ENCODE measurements around the gene ETS1.

ETS1 gene

DNA sequence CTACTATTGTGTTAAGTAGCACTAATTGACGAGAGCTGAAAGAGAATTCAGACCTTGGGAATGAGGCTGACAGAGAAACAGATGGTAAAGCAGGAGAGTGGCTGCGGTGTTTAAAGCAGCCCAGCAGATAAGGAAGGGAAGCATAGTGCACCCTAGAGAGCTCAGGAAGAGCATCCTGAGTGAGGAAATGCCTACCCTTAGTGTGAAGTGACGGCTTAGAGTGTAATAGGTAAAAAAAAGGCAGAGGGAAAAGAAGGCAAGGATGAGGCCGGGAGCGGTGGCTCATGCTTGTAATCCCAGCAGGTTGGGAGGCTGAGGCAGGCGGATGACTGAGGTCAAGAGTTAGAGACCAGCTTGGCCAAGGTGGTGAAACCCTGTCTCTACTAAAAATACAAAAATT is 22.4 kb upstream of the ETS1 start:
- no peak for DNase-seq (ENCODE audit: extremely low spot score)
- TF ChIP-seq ELF4 (IDR thresholded peaks at IDR 0.05): no peak
- TF ChIP-seq SP1 (IDR thresholded peaks at IDR 0.05): no peak
- TF ChIP-seq FOXA1 (IDR thresholded peaks at IDR 0.05): no peak
- no peak for TF ChIP-seq HDGF (IDR thresholded peaks at IDR 0.05; ENCODE audit: borderline replicate concordance)
- no peak for TF ChIP-seq ZNF384 (IDR thresholded peaks at IDR 0.05)
- no peak for TF ChIP-seq L3MBTL2 (conservative IDR thresholded peaks at IDR 0.05)
- TF ChIP-seq NFRKB (IDR thresholded peaks at IDR 0.05): no peak
- TF ChIP-seq CTBP1 (IDR thresholded peaks at IDR 0.05; ENCODE audit: borderline replicate concordance): no peak
- no peak for TF ChIP-seq LEF1 (IDR thresholded peaks at IDR 0.05; ENCODE audit: borderline replicate concordance)
- TF ChIP-seq TARDBP (IDR thresholded peaks at IDR 0.05): no peak
- TF ChIP-seq FOXM1 (IDR thresholded peaks at IDR 0.05; ENCODE audit: borderline replicate concordance): no peak
- TF ChIP-seq FOXK2 (IDR thresholded peaks at IDR 0.05): no peak
- ChIA-PET CTCF (interaction anchor here (0.7 kb wide), 1 partner anchor 88 kb away, joined by 4 read pairs; no protein-coding TSS in a partner anchor), POLR2A (no interaction called here)

DNA sequence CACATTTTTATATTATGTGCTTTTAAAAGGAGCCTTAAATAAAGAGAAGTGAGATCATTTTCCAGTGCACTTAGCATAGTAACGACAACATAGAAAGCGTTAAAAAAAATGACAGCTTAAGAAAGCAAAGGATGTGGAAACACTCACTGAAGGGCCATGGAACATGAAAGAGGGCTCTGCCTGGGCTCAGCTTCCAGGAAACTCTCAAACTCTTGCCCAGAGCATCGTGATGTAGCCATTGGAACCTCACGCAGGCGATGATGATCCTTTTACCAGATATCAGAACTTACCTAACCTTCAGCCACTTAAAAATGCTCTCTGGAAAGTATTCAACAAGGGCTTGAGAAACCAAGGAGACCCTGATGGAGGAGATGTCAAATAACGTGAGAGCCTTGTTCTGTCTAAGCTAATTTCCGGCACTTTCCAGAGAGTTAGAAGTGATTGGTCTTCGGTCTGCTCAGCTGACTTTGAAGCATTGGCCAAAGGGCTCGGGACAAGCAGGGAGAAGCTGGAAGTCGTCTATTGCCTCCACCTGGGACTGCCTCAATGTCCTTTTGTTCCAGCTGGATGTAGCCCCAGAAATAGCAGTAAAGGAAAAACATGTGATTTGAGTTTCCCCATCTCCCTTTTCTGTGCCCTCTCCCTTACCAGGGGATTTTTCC is 21.5 kb upstream of the ETS1 start:
- DNase-seq (ENCODE audit: extremely low spot score): no peak
- CTCF ChIA-PET: interaction anchor here (1.1 kb wide), 1 partner anchor 436 kb away, joined by 3 read pairs; no protein-coding TSS in a partner anchor
- TF ChIP-seq ARNT (IDR thresholded peaks at IDR 0.05): no peak
- TF ChIP-seq TARDBP (IDR thresholded peaks at IDR 0.05): no peak
- POLR2A ChIA-PET: no interaction called here

DNA sequence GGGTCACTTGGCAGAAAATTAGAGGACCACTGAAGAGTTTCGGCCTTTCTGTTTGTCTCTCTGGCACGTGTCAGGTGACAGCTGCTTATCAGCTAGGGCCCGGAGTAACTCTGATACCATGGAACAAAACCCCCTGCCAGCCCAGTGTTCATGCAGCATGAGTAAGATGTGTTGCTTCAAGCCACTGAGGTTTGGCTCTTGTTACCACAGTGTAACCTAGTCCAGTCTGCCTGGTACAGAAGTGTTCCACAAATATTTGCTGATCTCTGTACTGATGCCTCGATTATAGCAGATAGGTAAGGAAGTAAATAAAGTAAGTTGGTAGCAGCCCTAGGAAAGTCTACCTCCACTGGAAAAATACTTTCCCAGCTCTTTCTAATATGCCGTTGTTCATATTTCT is 20.5 kb upstream of the ETS1 start:
- DNase-seq (ENCODE audit: extremely low spot score): no peak
- TF ChIP-seq FOXA1 (IDR thresholded peaks at IDR 0.05): no peak
- no peak for TF ChIP-seq ZNF384 (IDR thresholded peaks at IDR 0.05)
- no peak for TF ChIP-seq ELF4 (IDR thresholded peaks at IDR 0.05)
- TF ChIP-seq HDGF (IDR thresholded peaks at IDR 0.05; ENCODE audit: borderline replicate concordance): no peak
- TF ChIP-seq, protein P1, sequence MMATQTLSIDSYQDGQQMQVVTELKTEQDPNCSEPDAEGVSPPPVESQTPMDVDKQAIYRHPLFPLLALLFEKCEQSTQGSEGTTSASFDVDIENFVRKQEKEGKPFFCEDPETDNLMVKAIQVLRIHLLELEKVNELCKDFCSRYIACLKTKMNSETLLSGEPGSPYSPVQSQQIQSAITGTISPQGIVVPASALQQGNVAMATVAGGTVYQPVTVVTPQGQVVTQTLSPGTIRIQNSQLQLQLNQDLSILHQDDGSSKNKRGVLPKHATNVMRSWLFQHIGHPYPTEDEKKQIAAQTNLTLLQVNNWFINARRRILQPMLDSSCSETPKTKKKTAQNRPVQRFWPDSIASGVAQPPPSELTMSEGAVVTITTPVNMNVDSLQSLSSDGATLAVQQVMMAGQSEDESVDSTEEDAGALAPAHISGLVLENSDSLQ (IDR thresholded peaks at IDR 0.05): no peak
- TF ChIP-seq L3MBTL2 (conservative IDR thresholded peaks at IDR 0.05): no peak
- no peak for TF ChIP-seq LEF1 (IDR thresholded peaks at IDR 0.05; ENCODE audit: borderline replicate concordance)
- no peak for TF ChIP-seq BHLHE40 (IDR thresholded peaks at IDR 0.05; ENCODE audit: borderline replicate concordance)
- no peak for TF ChIP-seq TARDBP (IDR thresholded peaks at IDR 0.05)
- ChIA-PET CTCF (interaction anchor here (0.6 to 1.1 kb wide), 2 partner anchors 81 to 435 kb away, joined by 3 read pairs; no protein-coding TSS in a partner anchor), POLR2A (no interaction called here)

DNA sequence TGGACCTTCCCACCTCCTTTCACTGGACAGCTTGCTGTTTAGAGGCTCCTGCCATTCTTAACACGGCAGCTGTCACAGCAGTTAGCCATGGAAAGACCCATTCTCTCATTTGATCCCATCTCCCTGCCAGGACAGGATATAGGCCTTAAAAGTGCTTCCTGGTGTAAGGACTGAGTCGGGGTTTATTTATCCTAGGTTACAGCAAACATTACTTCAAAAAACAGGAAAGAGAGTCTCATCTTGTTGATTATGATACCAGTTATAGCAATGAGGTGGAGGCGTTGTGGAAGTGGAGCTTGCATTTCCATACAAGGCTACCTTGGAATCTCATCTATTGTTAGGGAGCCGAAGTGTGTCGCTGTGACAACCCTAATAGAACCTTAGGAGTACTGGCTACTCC is 17.4 kb upstream of the ETS1 start:
- ChIA-PET POLR2A (no interaction called here), CTCF (interaction anchor here (0.6 kb wide), 1 partner anchor 28 kb away, joined by 3 read pairs; no protein-coding TSS in a partner anchor)
- TF ChIP-seq ELF4 (IDR thresholded peaks at IDR 0.05): no peak
- TF ChIP-seq LEF1 (IDR thresholded peaks at IDR 0.05; ENCODE audit: borderline replicate concordance): no peak
- TF ChIP-seq SP1 (IDR thresholded peaks at IDR 0.05): no peak
- TF ChIP-seq FOXK2 (IDR thresholded peaks at IDR 0.05): no peak
- TF ChIP-seq CTBP1 (IDR thresholded peaks at IDR 0.05; ENCODE audit: borderline replicate concordance): no peak
- no peak for TF ChIP-seq FOXA1 (IDR thresholded peaks at IDR 0.05)
- no peak for TF ChIP-seq L3MBTL2 (conservative IDR thresholded peaks at IDR 0.05)
- no peak for TF ChIP-seq ZNF384 (IDR thresholded peaks at IDR 0.05)
- no peak for TF ChIP-seq BHLHE40 (IDR thresholded peaks at IDR 0.05; ENCODE audit: borderline replicate concordance)
- no peak for DNase-seq (ENCODE audit: extremely low spot score)

DNA sequence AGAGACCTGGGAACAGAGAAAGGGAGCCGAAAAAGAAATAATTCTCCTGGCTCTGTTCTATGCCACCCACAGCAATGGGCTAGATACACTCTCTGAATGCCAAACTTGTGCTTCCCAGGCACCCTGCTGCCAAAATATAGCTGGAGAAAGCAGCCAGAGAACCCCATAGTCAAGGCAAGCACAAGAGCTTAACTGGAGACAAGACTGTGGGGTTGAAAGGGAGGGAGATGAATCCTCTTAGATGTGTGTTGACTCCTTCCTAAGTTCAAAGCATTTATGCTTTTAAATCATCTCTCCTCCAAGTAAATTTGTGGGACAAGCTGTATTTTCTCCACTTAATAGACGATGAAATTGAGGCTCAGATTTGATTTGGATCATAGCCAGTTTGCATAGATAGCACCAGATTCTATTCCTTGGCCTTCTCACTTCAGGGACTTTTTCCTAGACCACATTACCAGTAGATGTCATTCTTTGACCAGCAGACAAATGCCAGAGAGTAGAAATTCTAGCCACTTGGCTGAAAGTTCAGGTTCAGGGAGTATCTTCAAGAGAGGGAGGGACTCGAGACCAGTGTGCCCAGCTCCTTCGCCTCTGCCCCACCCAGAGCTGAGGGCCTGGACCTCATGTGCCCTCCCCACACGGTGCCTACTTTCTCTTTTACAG is 16.5 kb upstream of the ETS1 start:
- TF ChIP-seq FOXK2 (IDR thresholded peaks at IDR 0.05): no peak
- no peak for TF ChIP-seq ELF4 (IDR thresholded peaks at IDR 0.05)
- TF ChIP-seq ZNF384 (IDR thresholded peaks at IDR 0.05): no peak
- TF ChIP-seq TARDBP (IDR thresholded peaks at IDR 0.05): no peak
- no peak for TF ChIP-seq NFRKB (IDR thresholded peaks at IDR 0.05)
- TF ChIP-seq CTBP1 (IDR thresholded peaks at IDR 0.05; ENCODE audit: borderline replicate concordance): no peak
- TF ChIP-seq FOXA1 (IDR thresholded peaks at IDR 0.05): no peak
- TF ChIP-seq, protein P1 (IDR thresholded peaks at IDR 0.05): no peak
- TF ChIP-seq L3MBTL2 (conservative IDR thresholded peaks at IDR 0.05): no peak
- TF ChIP-seq HDGF (IDR thresholded peaks at IDR 0.05; ENCODE audit: borderline replicate concordance): no peak
- no peak for TF ChIP-seq SUZ12 (IDR thresholded peaks at IDR 0.05)
- no peak for TF ChIP-seq FOXM1 (IDR thresholded peaks at IDR 0.05; ENCODE audit: borderline replicate concordance)
- no peak for TF ChIP-seq LEF1 (IDR thresholded peaks at IDR 0.05; ENCODE audit: borderline replicate concordance)
- no peak for TF ChIP-seq BHLHE40 (IDR thresholded peaks at IDR 0.05; ENCODE audit: borderline replicate concordance)
- no peak for TF ChIP-seq SP1 (IDR thresholded peaks at IDR 0.05)
- TF ChIP-seq ARNT (IDR thresholded peaks at IDR 0.05): no peak
- CTCF ChIA-PET: interaction anchor here (0.6 kb wide), 1 partner anchor 244 kb away, joined by 3 read pairs; no protein-coding TSS in a partner anchor
- DNase-seq (ENCODE audit: extremely low spot score): no peak
- POLR2A ChIA-PET: no interaction called here

DNA sequence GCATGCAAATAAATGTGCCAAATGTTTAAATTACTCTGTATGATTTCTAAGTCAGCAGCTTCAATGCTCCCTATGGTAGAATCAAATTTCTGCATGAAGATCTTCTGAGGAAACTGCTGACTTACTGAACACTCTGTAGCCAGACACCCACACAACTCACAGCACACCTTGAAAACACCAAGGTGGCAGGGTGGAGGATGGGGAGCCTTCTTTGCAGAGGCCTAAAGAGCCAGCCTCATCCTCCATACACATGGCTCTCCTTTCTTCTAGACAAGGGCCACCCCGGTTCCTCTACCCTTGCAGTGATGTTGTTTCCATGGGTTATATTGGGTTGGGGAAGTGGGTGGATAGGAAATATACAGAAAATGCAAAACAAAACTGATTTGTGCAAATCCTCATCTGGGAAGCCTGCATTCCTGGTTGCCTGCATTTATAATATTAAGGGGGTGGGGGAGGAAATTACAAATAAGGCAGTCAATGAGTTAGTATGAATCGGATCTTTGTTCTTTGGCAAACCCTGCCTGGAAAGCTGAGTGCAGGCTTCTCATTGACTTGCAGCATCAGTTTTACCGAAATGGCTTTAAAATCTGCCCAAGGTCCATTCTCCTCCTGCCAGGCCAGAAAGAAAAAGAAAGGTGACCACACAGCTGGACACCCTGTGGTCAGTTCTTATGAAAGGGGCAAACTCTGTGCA is 15.8 kb upstream of the ETS1 start:
- ChIA-PET CTCF (interaction anchor here (0.6 kb wide), 2 partner anchors 245 to 269 kb away, joined by 3 read pairs; no protein-coding TSS in a partner anchor), POLR2A (no interaction called here)
- no peak for DNase-seq (ENCODE audit: extremely low spot score)
- TF ChIP-seq L3MBTL2 (conservative IDR thresholded peaks at IDR 0.05): no peak
- no peak for TF ChIP-seq NFRKB (IDR thresholded peaks at IDR 0.05)
- TF ChIP-seq, protein P1 (IDR thresholded peaks at IDR 0.05): no peak
- TF ChIP-seq FOXK2 (IDR thresholded peaks at IDR 0.05): no peak
- no peak for TF ChIP-seq TARDBP (IDR thresholded peaks at IDR 0.05)
- TF ChIP-seq SP1 (IDR thresholded peaks at IDR 0.05): no peak
- no peak for TF ChIP-seq FOXM1 (IDR thresholded peaks at IDR 0.05; ENCODE audit: borderline replicate concordance)
- TF ChIP-seq FOXA1 (IDR thresholded peaks at IDR 0.05): no peak
- TF ChIP-seq BHLHE40 (IDR thresholded peaks at IDR 0.05; ENCODE audit: borderline replicate concordance): no peak
- no peak for TF ChIP-seq ELF4 (IDR thresholded peaks at IDR 0.05)
- no peak for TF ChIP-seq SUZ12 (IDR thresholded peaks at IDR 0.05)
- TF ChIP-seq ZNF384 (IDR thresholded peaks at IDR 0.05): no peak
- no peak for TF ChIP-seq LEF1 (IDR thresholded peaks at IDR 0.05; ENCODE audit: borderline replicate concordance)
- no peak for TF ChIP-seq ARNT (IDR thresholded peaks at IDR 0.05)

All from HEK293T (cell line).